H9 (cell line): ENCODE data around the gene SLC4A1. TPM values are rescaled to one million over a fixed set of nuclear protein-coding genes. Genes with fewer than 3 reads are reported as not detected.

ENCODE experiments used
- DNase-seq: peaks from one replicate; pipeline ENCODE4 v3.0.0-alpha.2; 2017
- H2AFZ ChIP-seq: one replicate; pipeline ENCODE4 v1.6.1; 2013; ENCODE audit warnings: mild to moderate bottlenecking, low read length, control low read depth, moderate library complexity
- H2AK5ac ChIP-seq: 2 replicates; pipeline ENCODE4 v1.6.1; 2013; ENCODE audit warnings: low read length, control low read depth, mixed read lengths; ENCODE audit not compliant: insufficient read length
- H2BK120ac ChIP-seq: one replicate; pipeline ENCODE4 v1.6.1; 2013; ENCODE audit warnings: low read depth, mild to moderate bottlenecking, low read length, control low read depth, inconsistent platforms; ENCODE audit not compliant: poor library complexity, severe bottlenecking
- H2BK12ac ChIP-seq: 2 replicates; pipeline ENCODE4 v1.6.1; 2013; ENCODE audit warnings: low read length, control low read depth, mixed read lengths, low read depth; ENCODE audit not compliant: insufficient read length
- H2BK15ac ChIP-seq: 2 replicates; pipeline ENCODE4 v1.6.1; 2013; ENCODE audit warnings: low read depth, low read length, control low read depth
- H2BK20ac ChIP-seq: one replicate; pipeline ENCODE4 v1.6.1; 2013; ENCODE audit warnings: low read depth, mild to moderate bottlenecking, low read length, control low read depth, inconsistent platforms; ENCODE audit not compliant: poor library complexity, severe bottlenecking
- H2BK5ac ChIP-seq: 2 replicates; pipeline ENCODE4 v1.6.1; 2013; ENCODE audit warnings: low read length, control low read depth, mixed read lengths; ENCODE audit not compliant: insufficient read length
- H3K14ac ChIP-seq: 2 replicates; pipeline ENCODE4 v1.6.1; 2013; ENCODE audit warnings: low read length, control low read depth; ENCODE audit not compliant: insufficient read depth
- H3K18ac ChIP-seq: 2 replicates; pipeline ENCODE4 v1.6.1; 2013; ENCODE audit warnings: low read depth, mild to moderate bottlenecking, mixed read lengths, low read length, control low read depth; ENCODE audit not compliant: insufficient read length
- H3K23ac ChIP-seq: 2 replicates; pipeline ENCODE4 v1.6.1; 2013; ENCODE audit warnings: low read length, control low read depth, mixed read lengths, low read depth; ENCODE audit not compliant: insufficient read length
- H3K23me2 ChIP-seq: 2 replicates; pipeline ENCODE4 v1.6.1; 2013; ENCODE audit warnings: low read depth, mild to moderate bottlenecking, mixed read lengths, low read length, control low read depth; ENCODE audit not compliant: insufficient read length, poor library complexity, severe bottlenecking
- H3K27ac ChIP-seq: 2 replicates; pipeline ENCODE4 v1.5.1; 2013; ENCODE audit warnings: low read length, control low read depth, mixed read lengths, low read depth; ENCODE audit not compliant: insufficient read length
- H3K27me3 ChIP-seq: 2 replicates; pipeline ENCODE4 v1.6.1; 2013; ENCODE audit warnings: low read length, control low read depth, inconsistent platforms; ENCODE audit not compliant: insufficient read depth
- H3K4ac ChIP-seq: 2 replicates; pipeline ENCODE4 v1.6.1; 2013; ENCODE audit warnings: low read depth, mild to moderate bottlenecking, control low read depth, inconsistent platforms, low read length, moderate library complexity
- H3K4me1 ChIP-seq: 2 replicates; pipeline ENCODE4 v1.6.1; 2013; ENCODE audit warnings: low read length, control low read depth, inconsistent platforms; ENCODE audit not compliant: insufficient read depth
- H3K4me2 ChIP-seq: 2 replicates; pipeline ENCODE4 v1.6.1; 2013; ENCODE audit warnings: low read length, control low read depth, mixed read lengths; ENCODE audit not compliant: insufficient read length, insufficient read depth
- H3K56ac ChIP-seq: 2 replicates; pipeline ENCODE4 v1.6.1; 2013; ENCODE audit warnings: low read depth, mild to moderate bottlenecking, mixed read lengths, low read length, control low read depth; ENCODE audit not compliant: insufficient read length
- H3K79me1 ChIP-seq: 2 replicates; pipeline ENCODE4 v1.6.1; 2013; ENCODE audit warnings: low read depth, mild to moderate bottlenecking, moderate library complexity, low read length, control low read depth, inconsistent platforms; ENCODE audit not compliant: insufficient read depth, poor library complexity, severe bottlenecking
- H3K79me2 ChIP-seq: 2 replicates; pipeline ENCODE4 v1.6.1; 2013; ENCODE audit warnings: low read length, control low read depth, inconsistent platforms; ENCODE audit not compliant: insufficient read depth
- H3K9ac ChIP-seq: 2 replicates; pipeline ENCODE4 v1.6.1; 2013; ENCODE audit warnings: low read length, control low read depth, mixed read lengths; ENCODE audit not compliant: insufficient read length; ENCODE audit errors: extremely low read depth
- H3K9me3 ChIP-seq: one replicate; pipeline ENCODE4 v1.6.1; 2013; ENCODE audit warnings: low read depth, low read length, inconsistent platforms; ENCODE audit not compliant: control insufficient read depth
- H3T11ph ChIP-seq: one replicate; pipeline ENCODE4 v1.6.1; 2013; ENCODE audit warnings: mild to moderate bottlenecking, low read length, control low read depth, inconsistent platforms
- H4K20me1 ChIP-seq: one replicate; pipeline ENCODE4 v1.6.1; 2013; ENCODE audit not compliant: control insufficient read depth, insufficient read length, insufficient read depth
- H4K5ac ChIP-seq: 2 replicates; pipeline ENCODE4 v1.6.1; 2013; ENCODE audit warnings: low read depth, mild to moderate bottlenecking, mixed read lengths, low read length, control low read depth; ENCODE audit not compliant: insufficient read length
- H4K8ac ChIP-seq: replicated peaks from 2 replicates; pipeline ENCODE4 v1.6.1; 2013; ENCODE audit warnings: low read length, control low read depth, mixed read lengths, low read depth; ENCODE audit not compliant: insufficient read length
- H4K91ac ChIP-seq: 2 replicates; pipeline ENCODE4 v1.6.1; 2013; ENCODE audit warnings: low read depth, mild to moderate bottlenecking, moderate library complexity, mixed read lengths, low read length, control low read depth; ENCODE audit not compliant: insufficient read length
- H3K27ac Mint-ChIP-seq, 3 experiments: 2 replicates in 2 of 3; 3 replicates in 1 of 3; pipeline ENCODE4 v1.8.0; 2020 to 2021; ENCODE audit warnings: mixed read lengths in 3 of 3, mild to moderate bottlenecking in 1 of 3, moderate library complexity in 1 of 3
- H3K27me3 Mint-ChIP-seq: 2 replicates; pipeline ENCODE4 v1.8.0; 2021; ENCODE audit warnings: low read depth, mild to moderate bottlenecking, moderate library complexity, mixed read lengths
- H3K36me3 Mint-ChIP-seq, 3 experiments: 2 replicates in 2 of 3; 3 replicates in 1 of 3; pipeline ENCODE4 v1.8.0; 2020 to 2021; ENCODE audit warnings: low read depth in 3 of 3, mixed read lengths in 3 of 3; ENCODE audit not compliant: insufficient read depth in 1 of 3
- H3K4me1 Mint-ChIP-seq, 2 experiments: 2 replicates each; pipeline ENCODE4 v1.8.0; 2020; ENCODE audit warnings: mixed read lengths in 2 of 2
- H3K4me3 Mint-ChIP-seq, 2 experiments: 2 replicates in 1 of 2; 3 replicates in 1 of 2; pipeline ENCODE4 v1.8.0; 2020 to 2021; ENCODE audit warnings: mild to moderate bottlenecking in 2 of 2, mixed read lengths in 2 of 2, moderate library complexity in 1 of 2
- H3K9me3 Mint-ChIP-seq, 2 experiments: 2 replicates in 1 of 2; 3 replicates in 1 of 2; pipeline ENCODE4 v1.8.0; 2020; ENCODE audit warnings: mild to moderate bottlenecking in 2 of 2, mixed read lengths in 2 of 2, moderate library complexity in 1 of 2
- CTCF ChIP-seq: fragments of 200-600 bp; sonication (generic); conservative IDR thresholded peaks from 3 replicates; pipeline ENCODE4 v1.8.0; 2021; ENCODE audit warnings: antibody characterized with exemption, mild to moderate bottlenecking
- WGBS: extraction: QIAGEN DNeasy Blood & Tissue Kit; methylation state at CpG from one replicate; pipeline ENCODE4 v1.1.7; 2013; ENCODE audit warnings: missing lambda C conversion rate, low lambda C conversion rate, mixed read lengths; ENCODE audit not compliant: insufficient read length; ENCODE audit errors: extremely low coverage; 5-methylcytosine and 5-hydroxymethylcytosine counted together
- total RNA-seq: library from RNA; stranded (reverse); gene quantifications from 2 replicates; pipeline ENCODE4 v1.2.1, GENCODE V29; 2021

Gene SLC4A1
- total RNA-seq, 1 experiment from 2014 or later, result not detected

- Histone ChIP-seq H2BK15ac (no peak within 1 kb of the TSS), H3K79me2 (peaks cover 6% of the 10 kb centered on the region; the same call in 1 of the 2 replicates), H2BK5ac (peak within 1 kb of the TSS; percentile 86), H2AFZ (no peak within 1 kb of the TSS), H3K27me3 (no peaks in the 10 kb centered on the region), H2BK12ac (no peak within 1 kb of the TSS), H4K20me1 (no peaks in the 10 kb centered on the region), H4K5ac (no peak within 1 kb of the TSS), H3K4me1 (0 out of 2 replicates have a peak, but pooled peaks cover 4% of the 10 kb centered on the region), H3K27ac (no peak within 1 kb of the TSS), H4K8ac (no peak within 1 kb of the TSS), H3K4ac (no peak within 1 kb of the TSS; the same call in 1 of the 2 replicates), H3K23me2 (peaks cover 27% of the 10 kb centered on the region), H3K4me2 (peak within 1 kb of the TSS; percentile 62), H3T11ph (no peak within 1 kb of the TSS), H3K23ac (no peak within 1 kb of the TSS), H2BK20ac (no peak within 1 kb of the TSS), H3K9me3 (no peaks in the 10 kb centered on the region), H3K79me1 (peaks cover 6% of the 10 kb centered on the region), H3K14ac (peak within 1 kb of the TSS; percentile 97), H3K18ac (peak within 1 kb of the TSS; percentile 95), H2AK5ac (no peak within 1 kb of the TSS), H3K9ac (peak within 1 kb of the TSS; percentile 93), H4K91ac (no peak within 1 kb of the TSS), H2BK120ac (no peak within 1 kb of the TSS), H3K56ac (no peak within 1 kb of the TSS)
- no peak for TF ChIP-seq CTCF
- no peaks in the 10 kb centered on the region for H3K27me3 Mint-ChIP-seq
- no peaks in the 10 kb centered on the region; a peak in 1 of 5 replicates for H3K9me3 Mint-ChIP-seq
- peaks cover 17 to 21% of the 10 kb centered on the region in 2 experiments for H3K4me1 Mint-ChIP-seq
- peak; percentile 80 for DNase-seq
- peak within 1 kb of the TSS; percentile 93 to 97 (median 95); a peak in 6 of 7 replicates for H3K27ac Mint-ChIP-seq
- peak within 1 kb of the TSS; percentile 85 to 94 for H3K4me3 Mint-ChIP-seq
- H3K36me3 Mint-ChIP-seq, result peaks cover 15 to 33% (median 30%) of the 10 kb centered on the region in 3 experiments; a peak in 6 of 7 replicates
- no CpG with 5 or more reads among the region's 76 CpGs for WGBS
Measured at GRCh38 chr17:44219616-44220212, 48.2 kb downstream of the SLC4A1 start, which contains the start of gene UBTF. Gene UBTF (minus strand): TSS chr17:44219675. CDS start chr17:44218229, 1,446 bp downstream.
